Kasumi-1 (cell line): ENCODE results near the gene RABAC1.

Experiments
- DNase-seq, 2 experiments: peaks; one replicate each; lab custom pipeline; 2025; lab: John Stamatoyannopoulos, UW

RABAC1 gene

GRCh38 chr19:41990028-41990427 is 30.9 kb upstream of the RABAC1 start:
- DNase-seq = no peak

GRCh38 chr19:41988947-41989346 is 29.8 kb upstream of the RABAC1 start:
- no peak for DNase-seq

- DNase-seq = no peak
Measured at GRCh38 chr19:41987141-41987860, 28.2 kb upstream of the RABAC1 start.

- no peak for DNase-seq
Measured at GRCh38 chr19:41984961-41985360, 25.8 kb upstream of the RABAC1 start.

- DNase-seq = no peak
Measured at GRCh38 chr19:41981724-41982123, 22.6 kb upstream of the RABAC1 start.

- no peak for DNase-seq
Measured at GRCh38 chr19:41978470-41978869, 19.3 kb upstream of the RABAC1 start.

GRCh38 chr19:41977916-41978315 is 18.8 kb upstream of the RABAC1 start:
- DNase-seq = no peak

- no peak for DNase-seq
Measured at GRCh38 chr19:41974652-41975051, 15.5 kb upstream of the RABAC1 start.

GRCh38 chr19:41971363-41971762 is 12.2 kb upstream of the RABAC1 start:
- DNase-seq = no peak

GRCh38 chr19:41969772-41970458 is 10.8 kb upstream of the RABAC1 start:
- DNase-seq = no peak

GRCh38 chr19:41968751-41969595 is 9.9 kb upstream of the RABAC1 start:
- DNase-seq = no peak

GRCh38 chr19:41967054-41967783 is 8.1 kb upstream of the RABAC1 start:
- no peak for DNase-seq

- DNase-seq = no peak
Measured at GRCh38 chr19:41965106-41965505, 6.0 kb upstream of the RABAC1 start.

GRCh38 chr19:41960973-41961372 is 1.9 kb upstream of the RABAC1 start:
- DNase-seq = peak; percentile 20 to 40

- DNase-seq = peak; percentile 12 to 43
Measured at GRCh38 chr19:41958367-41959055, 610 bp downstream of the RABAC1 start.

- DNase-seq = peak; percentile 67 to 71
Measured at GRCh38 chr19:41957838-41958366, 1.2 kb downstream of the RABAC1 start.

GRCh38 chr19:41957161-41957837 is 1.8 kb downstream of the RABAC1 start:
- no peak for DNase-seq

- DNase-seq = no peak
Measured at GRCh38 chr19:41956621-41957020, 2.5 kb downstream of the RABAC1 start.

- no peak for DNase-seq
Measured at GRCh38 chr19:41955521-41955920, 3.6 kb downstream of the RABAC1 start.

- DNase-seq = peak; percentile 62 to 67
Measured at GRCh38 chr19:41951686-41952172, 7.4 kb downstream of the RABAC1 start.
